Stimulated activated memory B cell treated with anti-CD40 and anti-IgM and Interleukin-4, amounts not matched to agents 10 μg/mL and 1 μg/mL and 100 μg/mL, for 72 hours (primary cell): ENCODE measurements around the gene RCN2.

Experiments used
- ATAC-seq: fragments of 150-1000 bp; cut with Tn5 transposase; 2 replicates; pipeline ENCODE4 v1.10.0; 2021
- H3K27ac Mint-ChIP-seq: one replicate; pipeline ENCODE4 v1.8.0; 2022; ENCODE audit warnings: mild to moderate bottlenecking, mixed read lengths
- H3K27me3 Mint-ChIP-seq: one replicate; pipeline ENCODE4 v1.8.0; 2022; ENCODE audit warnings: mixed read lengths
- H3K36me3 Mint-ChIP-seq: one replicate; pipeline ENCODE4 v1.8.0; 2022; ENCODE audit warnings: mixed read lengths
- H3K4me1 Mint-ChIP-seq: one replicate; pipeline ENCODE4 v1.8.0; 2022; ENCODE audit warnings: mixed read lengths
- H3K4me3 Mint-ChIP-seq: one replicate; pipeline ENCODE4 v1.8.0; 2022; ENCODE audit warnings: mild to moderate bottlenecking, moderate library complexity, mixed read lengths
- H3K9me3 Mint-ChIP-seq: one replicate; pipeline ENCODE4 v1.8.0; 2022; ENCODE audit warnings: mixed read lengths

Gene RCN2

GRCh38 chr15:76913737-76914136, 17.8 kb upstream of the RCN2 start:
- Mint-ChIP-seq H3K4me1 (peaks cover 11% of the 10 kb centered on the region), H3K9me3 (no peaks in the 10 kb centered on the region), H3K27me3 (no peaks in the 10 kb centered on the region), H3K4me3 (no peak overlapping the region), H3K27ac (no peak overlapping the region), H3K36me3 (no peaks in the 10 kb centered on the region)
- no peak for ATAC-seq

- Mint-ChIP-seq H3K27me3 (peaks cover 14% of the 10 kb centered on the region), H3K36me3 (no peaks in the 10 kb centered on the region), H3K4me1 (no peaks in the 10 kb centered on the region), H3K4me3 (no peak overlapping the region), H3K9me3 (no peaks in the 10 kb centered on the region), H3K27ac (no peak overlapping the region)
- ATAC-seq, result no peak
Observed at GRCh38 chr15:76916369-76916768, 15.2 kb upstream of the RCN2 start.

DNA sequence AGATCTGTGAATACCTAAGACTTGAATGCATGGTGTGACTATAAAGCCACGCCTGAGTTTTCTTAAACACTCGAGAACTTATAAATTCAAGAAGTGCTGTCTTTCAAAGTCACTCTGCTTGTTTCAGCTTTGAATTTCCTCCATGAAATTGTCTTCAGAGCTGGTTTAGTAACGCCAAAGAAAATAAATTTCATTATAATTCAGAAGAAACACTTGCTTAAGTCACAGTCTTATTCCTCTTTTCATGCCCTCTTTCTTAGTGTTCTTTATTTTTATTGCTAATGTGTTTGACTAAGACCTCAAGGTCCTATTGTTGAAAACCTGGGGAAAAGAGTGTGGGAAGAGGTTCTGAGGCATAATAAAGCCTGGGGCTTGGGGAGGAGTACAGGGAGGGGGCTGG, 3.3 kb upstream of the RCN2 start:
- H3K9me3 Mint-ChIP-seq, result no peaks in the 10 kb centered on the region
- H3K4me3 Mint-ChIP-seq, result no peak overlapping the region
- no peaks in the 10 kb centered on the region for H3K27me3 Mint-ChIP-seq
- H3K4me1 Mint-ChIP-seq, result peaks cover 17% of the 10 kb centered on the region
- H3K27ac Mint-ChIP-seq, result no peak overlapping the region
- no peaks in the 10 kb centered on the region for H3K36me3 Mint-ChIP-seq
- no peak for ATAC-seq

DNA sequence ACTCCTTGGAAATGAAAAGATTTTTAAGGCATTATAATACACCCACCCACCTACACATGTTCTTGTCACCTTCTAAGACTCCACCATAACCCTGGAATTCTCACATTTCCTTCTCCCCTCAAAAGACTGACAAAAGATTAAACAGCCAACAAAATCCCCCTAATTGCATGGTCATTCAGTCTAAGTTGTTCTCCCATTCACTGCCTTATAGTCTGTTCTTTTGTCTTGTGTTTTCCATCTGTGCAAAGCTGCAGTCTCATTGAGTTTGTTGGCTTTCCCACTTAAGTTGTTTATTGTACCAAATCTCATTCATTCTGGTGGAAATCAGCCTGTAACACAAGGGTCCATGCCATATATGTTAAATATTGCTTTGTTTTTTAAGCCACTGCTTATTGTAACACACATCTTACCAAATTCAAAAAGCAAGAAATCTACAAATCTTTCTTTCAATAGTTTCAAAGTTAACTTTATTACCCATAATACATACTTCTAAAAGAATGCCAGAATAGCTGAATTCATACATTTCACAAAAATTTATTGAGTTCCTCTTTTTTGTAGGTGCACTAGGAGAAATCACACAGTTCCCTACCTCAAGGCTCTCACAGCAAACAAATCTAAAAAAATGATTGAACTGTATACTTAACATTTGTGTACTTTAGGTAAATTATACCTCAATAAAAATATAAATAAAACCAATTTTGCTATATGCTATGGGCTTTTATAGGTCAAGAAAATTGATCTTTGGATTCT, 2.4 kb upstream of the RCN2 start:
- Mint-ChIP-seq H3K27me3 (no peaks in the 10 kb centered on the region), H3K4me3 (no peak overlapping the region), H3K27ac (no peak overlapping the region), H3K9me3 (no peaks in the 10 kb centered on the region), H3K36me3 (no peaks in the 10 kb centered on the region), H3K4me1 (peaks cover 19% of the 10 kb centered on the region)
- no peak for ATAC-seq

GRCh38 chr15:76930831-76931396, 635 bp upstream of the RCN2 start:
- H3K9me3 Mint-ChIP-seq, result no peaks in the 10 kb centered on the region
- H3K27ac Mint-ChIP-seq, result peak overlapping the region; percentile 88
- no peaks in the 10 kb centered on the region for H3K36me3 Mint-ChIP-seq
- H3K27me3 Mint-ChIP-seq, result no peaks in the 10 kb centered on the region
- H3K4me3 Mint-ChIP-seq, result peak overlapping the region; percentile 86
- peaks cover 29% of the 10 kb centered on the region for H3K4me1 Mint-ChIP-seq
- no peak for ATAC-seq

DNA sequence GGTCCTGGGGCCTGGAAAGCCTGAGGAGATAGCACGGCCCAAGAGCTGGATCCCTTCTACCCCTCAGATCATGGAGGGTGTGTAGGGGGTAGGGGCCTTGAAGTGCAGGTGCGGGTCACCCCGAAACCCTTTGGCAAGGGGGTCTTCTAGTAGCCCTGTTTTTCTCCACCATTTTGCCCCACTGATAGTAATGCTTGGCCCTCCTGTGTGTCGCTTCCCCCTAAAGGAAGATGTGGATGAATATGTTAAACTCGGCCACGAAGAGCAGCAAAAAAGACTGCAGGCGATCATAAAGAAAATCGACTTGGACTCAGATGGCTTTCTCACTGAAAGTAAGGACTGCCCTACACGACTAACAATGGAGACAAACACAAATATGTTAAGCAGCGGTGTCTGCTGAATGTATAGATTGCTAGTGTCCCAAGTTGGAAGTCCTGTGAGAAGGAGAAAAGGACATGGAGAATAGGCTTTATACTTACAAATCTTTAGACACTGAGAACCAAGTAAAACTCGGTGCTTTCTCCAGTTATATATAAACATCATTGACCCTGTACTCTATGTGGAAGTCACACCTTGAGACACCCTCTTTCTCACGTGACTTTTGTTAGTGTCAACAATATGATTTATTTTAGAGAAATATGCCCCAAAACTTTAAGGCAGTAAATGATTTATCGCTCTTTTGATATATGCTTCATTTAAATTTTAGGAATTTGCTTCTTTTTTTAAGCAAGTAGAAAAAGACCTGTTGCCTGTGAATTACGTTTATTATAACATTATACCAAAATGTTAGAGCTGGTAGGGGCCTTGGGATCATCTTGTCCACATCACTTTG, 802 bp downstream of the RCN2 start:
- H3K36me3 Mint-ChIP-seq, result peaks cover 8% of the 10 kb centered on the region
- peaks cover 31% of the 10 kb centered on the region for H3K4me1 Mint-ChIP-seq
- peak overlapping the region; percentile 88 for H3K27ac Mint-ChIP-seq
- peak overlapping the region; percentile 86 for H3K4me3 Mint-ChIP-seq
- ATAC-seq, result no peak
- H3K9me3 Mint-ChIP-seq, result no peaks in the 10 kb centered on the region
- H3K27me3 Mint-ChIP-seq, result no peaks in the 10 kb centered on the region

GRCh38 chr15:76935620-76936019, 4.1 kb downstream of the RCN2 start:
- peaks cover 8% of the 10 kb centered on the region for H3K36me3 Mint-ChIP-seq
- peaks cover 33% of the 10 kb centered on the region for H3K4me1 Mint-ChIP-seq
- H3K4me3 Mint-ChIP-seq, result no peak overlapping the region
- no peaks in the 10 kb centered on the region for H3K27me3 Mint-ChIP-seq
- ATAC-seq, result peak; percentile 37
- peak overlapping the region; percentile 75 for H3K27ac Mint-ChIP-seq
- no peaks in the 10 kb centered on the region for H3K9me3 Mint-ChIP-seq

DNA sequence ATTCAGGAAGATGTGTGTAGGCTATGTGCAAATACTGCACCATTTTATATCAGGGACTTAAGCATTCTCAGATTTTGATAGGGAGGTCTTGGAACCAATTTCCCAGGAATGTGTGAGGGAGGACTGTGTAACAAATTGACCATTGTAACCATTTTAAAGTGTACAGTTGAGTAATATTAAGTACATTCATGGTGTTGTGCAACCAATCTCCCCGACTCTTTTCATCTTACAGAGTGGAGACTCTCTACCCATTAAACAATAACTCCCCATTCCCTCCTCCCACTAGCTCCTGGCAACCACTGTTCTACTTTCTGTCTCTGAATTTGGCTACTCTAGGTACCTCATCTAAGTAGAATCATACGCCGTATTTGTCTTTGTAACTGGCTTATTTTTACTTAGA, 5.1 kb downstream of the RCN2 start:
- Mint-ChIP-seq H3K4me3 (no peak overlapping the region), H3K27me3 (no peaks in the 10 kb centered on the region), H3K4me1 (peaks cover 26% of the 10 kb centered on the region), H3K9me3 (no peaks in the 10 kb centered on the region), H3K27ac (no peak overlapping the region), H3K36me3 (peaks cover 8% of the 10 kb centered on the region)
- no peak for ATAC-seq

DNA sequence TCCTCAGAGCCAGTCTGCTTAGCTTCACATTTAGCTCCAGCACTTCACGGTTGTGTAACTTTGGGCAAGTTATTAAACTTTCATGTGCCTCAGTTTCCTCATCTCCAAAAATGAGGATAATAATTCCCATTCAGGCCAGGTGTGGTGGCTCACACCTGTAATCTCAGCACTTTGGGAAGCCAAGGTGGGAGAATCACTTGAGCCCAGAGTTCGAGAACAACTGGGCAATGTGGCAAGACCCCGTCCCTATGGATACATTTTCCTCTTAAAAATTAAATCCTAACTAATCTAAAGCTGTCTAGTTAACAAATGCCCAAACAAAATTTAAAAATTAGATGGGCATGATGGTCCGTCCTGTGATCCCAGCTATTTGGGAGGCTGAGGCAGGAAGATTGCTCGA, 7.2 kb downstream of the RCN2 start:
- ATAC-seq, result no peak
- Mint-ChIP-seq H3K9me3 (no peaks in the 10 kb centered on the region), H3K36me3 (peaks cover 14% of the 10 kb centered on the region), H3K4me1 (peaks cover 15% of the 10 kb centered on the region), H3K27me3 (no peaks in the 10 kb centered on the region), H3K4me3 (no peak overlapping the region), H3K27ac (no peak overlapping the region)

GRCh38 chr15:76939715-76940114, 8.2 kb downstream of the RCN2 start:
- Mint-ChIP-seq H3K4me3 (no peak overlapping the region), H3K36me3 (peaks cover 20% of the 10 kb centered on the region), H3K4me1 (peaks cover 20% of the 10 kb centered on the region), H3K9me3 (peaks cover 3% of the 10 kb centered on the region), H3K27me3 (no peaks in the 10 kb centered on the region), H3K27ac (no peak overlapping the region)
- ATAC-seq, result no peak

GRCh38 chr15:76941636-76942035, 10.1 kb downstream of the RCN2 start:
- ATAC-seq, result no peak
- Mint-ChIP-seq H3K4me3 (no peak overlapping the region), H3K36me3 (peaks cover 33% of the 10 kb centered on the region), H3K4me1 (peaks cover 27% of the 10 kb centered on the region), H3K9me3 (peaks cover 3% of the 10 kb centered on the region), H3K27ac (no peak overlapping the region), H3K27me3 (no peaks in the 10 kb centered on the region)

- no peak overlapping the region for H3K27ac Mint-ChIP-seq
- no peak overlapping the region for H3K4me3 Mint-ChIP-seq
- H3K4me1 Mint-ChIP-seq, result peaks cover 33% of the 10 kb centered on the region
- peaks cover 37% of the 10 kb centered on the region for H3K36me3 Mint-ChIP-seq
- H3K9me3 Mint-ChIP-seq, result peaks cover 3% of the 10 kb centered on the region
- no peaks in the 10 kb centered on the region for H3K27me3 Mint-ChIP-seq
- ATAC-seq, result no peak
Observed at GRCh38 chr15:76942331-76942730, 10.8 kb downstream of the RCN2 start.

GRCh38 chr15:76945494-76946093, 14.0 kb downstream of the RCN2 start:
- Mint-ChIP-seq H3K27me3 (no peaks in the 10 kb centered on the region), H3K9me3 (peaks cover 3% of the 10 kb centered on the region), H3K36me3 (peaks cover 51% of the 10 kb centered on the region), H3K27ac (peak overlapping the region; percentile 8), H3K4me3 (no peak overlapping the region), H3K4me1 (peaks cover 40% of the 10 kb centered on the region)
- no peak for ATAC-seq

- no peak overlapping the region for H3K4me3 Mint-ChIP-seq
- no peak for ATAC-seq
- H3K36me3 Mint-ChIP-seq, result peaks cover 55% of the 10 kb centered on the region
- peaks cover 3% of the 10 kb centered on the region for H3K9me3 Mint-ChIP-seq
- H3K27me3 Mint-ChIP-seq, result no peaks in the 10 kb centered on the region
- peaks cover 40% of the 10 kb centered on the region for H3K4me1 Mint-ChIP-seq
- peak overlapping the region; percentile 8 for H3K27ac Mint-ChIP-seq
Observed at GRCh38 chr15:76947454-76947853, 15.9 kb downstream of the RCN2 start.

DNA sequence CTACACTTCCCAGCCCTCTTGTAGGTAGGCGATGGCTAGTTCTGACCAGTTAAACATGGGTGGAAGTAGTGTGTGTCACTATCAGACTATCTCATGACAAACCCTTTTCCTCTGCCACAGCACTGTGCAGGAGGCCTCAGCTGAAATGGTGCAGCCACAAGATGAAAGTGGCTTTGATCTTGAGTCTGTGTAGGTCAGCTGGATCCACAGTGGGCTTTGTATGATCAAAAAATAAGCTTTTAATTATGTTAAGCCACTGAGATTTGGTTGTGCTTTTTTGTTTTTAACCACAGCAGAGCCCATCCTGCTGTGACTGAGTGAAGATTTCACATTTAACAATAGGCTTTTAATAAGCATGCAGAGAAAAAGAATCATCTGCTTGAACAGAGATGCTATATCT, 19.7 kb downstream of the RCN2 start:
- Mint-ChIP-seq H3K4me1 (peaks cover 22% of the 10 kb centered on the region), H3K4me3 (no peak overlapping the region), H3K27me3 (no peaks in the 10 kb centered on the region), H3K9me3 (no peaks in the 10 kb centered on the region), H3K27ac (no peak overlapping the region), H3K36me3 (peaks cover 29% of the 10 kb centered on the region)
- no peak for ATAC-seq
